Measurements from ENCODE around the gene ADAMTS19. TPM values are rescaled to one million over a fixed set of nuclear protein-coding genes. Genes with fewer than 3 reads are reported as not detected.

ADAMTS19 gene
- polyA plus RNA-seq, 3 donors = not detected

DNA sequence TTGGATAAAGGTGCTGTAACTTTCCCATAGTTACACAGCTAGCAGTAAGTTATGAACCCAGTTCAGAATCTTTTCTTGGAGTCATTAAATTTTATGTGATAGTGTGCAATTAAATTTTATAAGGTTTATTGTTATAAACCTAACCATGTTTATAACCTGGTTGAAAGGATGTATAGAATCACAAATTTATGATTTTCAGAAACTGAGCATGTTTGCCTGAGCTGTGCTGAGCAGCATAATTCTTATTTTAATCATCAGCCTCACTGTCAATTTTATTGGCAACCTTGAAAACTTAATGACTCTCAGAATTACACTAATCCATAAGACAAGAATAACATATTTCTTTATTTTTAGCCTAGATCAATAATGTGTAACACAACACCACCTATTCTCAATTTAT lies 46.9 kb downstream of the ADAMTS19 start:
- Mint-ChIP-seq H3K4me3 (no peak overlapping the region), H3K9me3 (peaks cover 0 to 2% (median 0%) of the 10 kb centered on the region in 7 donors), H3K27me3 (ENCODE audit: low read depth in 3 of 3) (no peaks in the 10 kb centered on the region), H3K4me1 (no peaks in the 10 kb centered on the region), H3K27ac (no peak overlapping the region), H3K36me3 (no peaks in the 10 kb centered on the region)
- Histone ChIP-seq H3K4me1 (ENCODE audit: control insufficient read depth in 1 of 2, insufficient read depth in 2 of 2, low read length in 2 of 2) (no peaks in the 10 kb centered on the region), H2AFZ (ENCODE audit: insufficient read depth, low read depth, low read length, poor library complexity, severe bottlenecking) (no peak overlapping the region), H3K4me2 (replicated peaks; ENCODE audit: extremely low read depth, low read length, poor library complexity, severe bottlenecking) (no peak overlapping the region), H3K36me3 (replicated peaks in 1 of 2; ENCODE audit: control insufficient read depth in 1 of 2, insufficient read depth in 2 of 2, low read length in 2 of 2) (no peaks in the 10 kb centered on the region), H3K79me2 (ENCODE audit: insufficient read depth, low read length) (no peaks in the 10 kb centered on the region), H3K9me3 (replicated peaks in 1 of 2; ENCODE audit: control insufficient read depth in 1 of 2, insufficient read depth in 1 of 2, low read length in 2 of 2) (no peaks in the 10 kb centered on the region), H3K27me3 (ENCODE audit: control insufficient read depth in 2 of 2, insufficient read depth in 2 of 2, low read length in 2 of 2) (no peaks in the 10 kb centered on the region), H3K27ac (ENCODE audit: low read depth in 1 of 2, low read length in 2 of 2) (no peak overlapping the region), H3K4me3 (replicated peaks in 1 of 3; ENCODE audit: low read depth in 2 of 3, low read length in 3 of 3) (no peak overlapping the region), H4K20me1 (ENCODE audit: insufficient read depth, low read length) (no peaks in the 10 kb centered on the region), H3K9ac (ENCODE audit: insufficient read depth, low read length, poor library complexity, severe bottlenecking) (no peak overlapping the region)
- intact Hi-C loops (cut with micrococcal nuclease) = no loop called here
- TF ChIP-seq CTCF (IDR thresholded peaks at IDR 0.05) = no peak
- DNase-seq = no peak

DNA sequence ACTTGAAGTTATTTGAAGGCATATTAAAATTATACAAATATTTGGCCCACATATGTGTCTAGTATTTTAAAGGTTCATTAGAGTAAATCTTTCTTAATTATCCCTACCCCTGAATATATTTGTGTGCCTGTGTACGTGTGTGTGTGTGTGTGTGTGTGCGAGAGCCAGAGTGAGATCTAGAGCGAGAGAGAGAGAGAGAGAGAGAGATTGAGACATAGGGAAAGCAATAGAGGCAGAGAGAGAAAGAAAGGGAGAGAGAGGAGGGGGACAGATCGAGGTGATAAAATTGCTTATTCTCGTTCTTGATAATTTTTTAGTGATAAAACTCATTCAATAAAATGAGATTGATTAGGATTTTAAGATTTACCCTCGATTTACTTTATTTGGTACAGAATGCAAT lies 47.4 kb downstream of the ADAMTS19 start:
- WGBS (ENCODE audit: insufficient coverage) = no CpG with 5 or more reads among the region's 6 CpGs

More for the DNA sequence above, 47.4 kb downstream of the ADAMTS19 start:
- Mint-ChIP-seq H3K27ac (no peak overlapping the region), H3K9me3 (peaks cover 0 to 2% (median 0%) of the 10 kb centered on the region in 7 donors), H3K27me3 (ENCODE audit: low read depth in 3 of 3) (no peaks in the 10 kb centered on the region), H3K36me3 (no peaks in the 10 kb centered on the region), H3K4me1 (no peaks in the 10 kb centered on the region), H3K4me3 (no peak overlapping the region)
- H3K27ac ChIP-seq (ENCODE audit: low read depth in 1 of 2, low read length in 2 of 2) = no peak overlapping the region
- H3K36me3 ChIP-seq (replicated peaks in 1 of 2; ENCODE audit: control insufficient read depth in 1 of 2, insufficient read depth in 2 of 2, low read length in 2 of 2) = no peaks in the 10 kb centered on the region
- intact Hi-C loops (cut with micrococcal nuclease) = no loop called here
- H3K4me2 ChIP-seq (replicated peaks; ENCODE audit: extremely low read depth, low read length, poor library complexity, severe bottlenecking) = no peak overlapping the region
- no peak overlapping the region for H3K4me3 ChIP-seq (replicated peaks in 1 of 3; ENCODE audit: low read depth in 2 of 3, low read length in 3 of 3)
- no peaks in the 10 kb centered on the region for H3K4me1 ChIP-seq (ENCODE audit: control insufficient read depth in 1 of 2, insufficient read depth in 2 of 2, low read length in 2 of 2)
- no peaks in the 10 kb centered on the region for H3K27me3 ChIP-seq (ENCODE audit: control insufficient read depth in 2 of 2, insufficient read depth in 2 of 2, low read length in 2 of 2)
- no peaks in the 10 kb centered on the region for H3K79me2 ChIP-seq (ENCODE audit: insufficient read depth, low read length)
- no peak for TF ChIP-seq CTCF (IDR thresholded peaks at IDR 0.05)
- H2AFZ ChIP-seq (ENCODE audit: insufficient read depth, low read depth, low read length, poor library complexity, severe bottlenecking) = no peak overlapping the region
- no peak for DNase-seq
- no peak overlapping the region for H3K9ac ChIP-seq (ENCODE audit: insufficient read depth, low read length, poor library complexity, severe bottlenecking)
- no peaks in the 10 kb centered on the region for H4K20me1 ChIP-seq (ENCODE audit: insufficient read depth, low read length)
- no peaks in the 10 kb centered on the region for H3K9me3 ChIP-seq (replicated peaks in 1 of 2; ENCODE audit: control insufficient read depth in 1 of 2, insufficient read depth in 1 of 2, low read length in 2 of 2)

Data from CD14-positive monocyte (primary cell).